H1 (cell line): ENCODE measurements around the gene RAB6D.
"Not testable (repeated sequence)": the region's sequence is repeated elsewhere in the genome, so short reads cannot be mapped to it uniquely, and the experiment has no call there.

Experiments used
- CBX8 ChIP-seq: fragments of 300-800, 300-1000 bp; sonication (generic); IDR thresholded peaks from 2 replicates; pipeline ENCODE4 v1.7.1; 2016; ENCODE audit warnings: low read depth, low read length, borderline replicate concordance
- CTCF ChIP-seq, 3 experiments: IDR thresholded peaks; 1 replicate in 2 of 3; 2 replicates in 1 of 3; pipeline versions ENCODE4 v1.5.1 to v1.6.1; 2011; ENCODE audit warnings: low read length in 3 of 3, mild to moderate bottlenecking in 3 of 3, inconsistent platforms in 2 of 3, low read depth in 1 of 3, moderate library complexity in 1 of 3; ENCODE audit not compliant: insufficient read depth in 1 of 3; ENCODE audit errors: control extremely low read depth in 1 of 3
- EP300 ChIP-seq, 2 experiments: IDR thresholded peaks; 1 replicate in 1 of 2; 2 replicates in 1 of 2; pipeline ENCODE4 v1.6.1; 2011 to 2012; ENCODE audit warnings: low read depth in 2 of 2, low read length in 2 of 2, mild to moderate bottlenecking in 2 of 2, borderline replicate concordance in 1 of 2, inconsistent platforms in 1 of 2, moderate library complexity in 1 of 2
- MAFK ChIP-seq: IDR thresholded peaks from 2 replicates; pipeline ENCODE4 v1.6.1; 2012; ENCODE audit warnings: low read depth, mild to moderate bottlenecking, improper control_type of control experiment, low read length
- POLR2A ChIP-seq, 2 experiments: IDR thresholded peaks; 1 replicate in 1 of 2; 2 replicates in 1 of 2; pipeline ENCODE4 v1.6.1; 2011; ENCODE audit warnings: low read depth in 2 of 2, low read length in 2 of 2, mild to moderate bottlenecking in 2 of 2; ENCODE audit errors: control extremely low read depth in 1 of 2
- POLR2AphosphoS5 ChIP-seq: IDR thresholded peaks from 2 replicates; pipeline ENCODE4 v1.6.1; 2011; ENCODE audit warnings: low read depth, low read length
- POU5F1 ChIP-seq: IDR thresholded peaks from 2 replicates; pipeline ENCODE4 v1.6.1; 2011; ENCODE audit warnings: low read depth, mild to moderate bottlenecking, low read length, moderate library complexity
- RXRA ChIP-seq: IDR thresholded peaks from 2 replicates; pipeline ENCODE4 v1.6.1; 2011; ENCODE audit warnings: low read depth, mild to moderate bottlenecking, low read length, moderate library complexity; ENCODE audit not compliant: insufficient read depth
- SIRT6 ChIP-seq: IDR thresholded peaks from one replicate; pipeline ENCODE4 v1.7.1; 2012; ENCODE audit warnings: low read length, inconsistent platforms
- SP1 ChIP-seq: IDR thresholded peaks from 2 replicates; pipeline ENCODE4 v1.6.1; 2011; ENCODE audit warnings: low read depth, low read length
- SUZ12 ChIP-seq: fragments of 200-600 bp; sonication (generic); IDR thresholded peaks from 2 replicates; pipeline ENCODE4 v1.6.1; 2012; ENCODE audit warnings: mild to moderate bottlenecking, inconsistent platforms, low read length, moderate library complexity, mixed read lengths
- TAF1 ChIP-seq: IDR thresholded peaks from 2 replicates; pipeline ENCODE4 v1.6.1; 2011; ENCODE audit warnings: mild to moderate bottlenecking, low read depth, low read length
- TEAD4 ChIP-seq: IDR thresholded peaks from 2 replicates; pipeline ENCODE4 v1.6.1; 2012; ENCODE audit warnings: low read depth, low read length, inconsistent platforms, mixed read lengths
- ZNF274 ChIP-seq: IDR thresholded peaks from 2 replicates; pipeline ENCODE4 v1.7.0; 2012; ENCODE audit warnings: low read length, borderline replicate concordance; ENCODE audit errors: extremely low read depth

DNA sequence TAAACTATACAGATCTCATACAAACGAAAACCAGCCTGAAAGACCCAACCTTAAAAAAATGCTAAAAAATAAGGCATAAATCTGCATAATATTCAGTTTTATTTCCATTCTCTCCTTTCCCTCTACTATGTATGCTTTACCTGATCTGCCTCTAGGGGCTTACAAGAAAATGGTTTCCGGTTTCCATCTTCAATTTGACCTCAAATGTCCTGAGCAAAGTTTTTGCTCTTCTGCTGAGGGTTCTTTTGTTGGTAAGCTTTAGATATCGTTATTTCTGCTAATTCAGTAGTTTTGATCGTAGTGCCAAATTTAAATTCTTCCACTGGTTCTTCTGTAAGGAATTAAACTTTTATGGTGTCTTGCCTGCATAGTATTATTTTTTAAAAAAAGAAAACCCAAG is 2.2 kb downstream of the RAB6D start:
- not testable (repeated sequence) for TF ChIP-seq CTCF (IDR thresholded peaks at IDR 0.05; ENCODE audit: control extremely low read depth in 1 of 3, insufficient read depth in 1 of 3, low read depth in 1 of 3, low read length in 3 of 3); RXRA; ZNF274; TAF1; TEAD4; POLR2AphosphoS5; EP300 (IDR thresholded peaks at IDR 0.05; ENCODE audit: borderline replicate concordance in 1 of 2, low read depth in 2 of 2, low read length in 2 of 2); SUZ12; CBX8; SIRT6; MAFK; POLR2A (IDR thresholded peaks at IDR 0.05; ENCODE audit: control extremely low read depth in 1 of 2, low read depth in 2 of 2, low read length in 2 of 2); SP1; POU5F1
